NCI-H526 (cell line): ENCODE measurements around the gene ACADVL.
A peak's percentile ranks its signal among the peaks of the same experiment; 100 is the strongest.
"Not testable (repeated sequence)": the region's sequence is repeated elsewhere in the genome, so short reads cannot be mapped to it uniquely, and the experiment has no call there.

Experiments
- DNase-seq, 2 experiments: peaks; one replicate each; lab custom pipeline; 2025; lab: John Stamatoyannopoulos, UW

Gene ACADVL

DNA sequence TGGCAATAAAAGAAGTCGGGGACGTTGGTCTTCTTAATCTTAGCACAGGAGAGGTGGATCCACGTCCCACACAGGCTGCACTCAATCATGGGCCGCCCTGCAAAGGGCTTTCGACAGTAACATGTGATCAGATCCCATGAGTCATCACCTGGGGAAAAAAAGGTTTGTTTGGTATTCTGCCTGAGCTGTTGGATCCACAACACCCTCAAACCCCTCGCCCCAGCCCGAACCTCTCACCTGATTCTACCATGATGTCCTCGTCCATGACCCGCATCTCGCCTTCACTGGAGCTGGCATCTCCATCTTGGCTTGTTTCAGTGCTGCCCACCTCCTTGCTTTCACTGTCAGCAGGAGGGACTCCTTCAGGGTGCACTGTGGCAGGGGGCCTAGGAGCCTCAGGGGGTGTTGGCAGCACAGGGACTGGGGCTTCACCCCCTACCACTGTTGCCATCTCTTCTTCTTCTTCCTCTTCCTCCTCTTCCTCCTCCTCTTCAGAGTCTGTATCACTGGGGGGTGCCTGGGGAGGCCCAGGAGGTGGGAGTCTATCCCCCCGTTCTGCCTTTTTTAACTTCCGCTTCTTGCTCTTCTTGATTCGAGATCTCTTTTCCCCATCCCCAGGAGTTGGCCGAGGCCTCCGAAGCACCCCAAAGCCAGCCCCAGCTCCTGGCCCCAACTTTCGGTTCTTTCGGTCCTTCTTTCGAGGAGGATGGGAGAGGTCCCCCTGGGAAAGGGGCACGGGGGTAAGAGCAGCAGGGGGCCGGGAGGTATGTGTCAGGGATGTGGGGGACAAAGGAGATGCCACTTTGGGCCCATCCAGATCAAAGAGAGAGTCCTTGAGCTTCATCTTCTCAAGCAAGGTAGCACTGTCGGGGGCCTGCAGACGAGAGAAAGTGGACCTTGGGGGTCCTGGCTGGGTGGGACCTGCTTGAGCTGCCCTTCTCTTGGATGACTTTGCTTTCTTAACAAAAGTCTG is 16.2 kb downstream of the ACADVL start:
- DNase-seq: no peak

GRCh38 chr17:7236808-7237207 is 17.1 kb downstream of the ACADVL start:
- DNase-seq: no peak

DNA sequence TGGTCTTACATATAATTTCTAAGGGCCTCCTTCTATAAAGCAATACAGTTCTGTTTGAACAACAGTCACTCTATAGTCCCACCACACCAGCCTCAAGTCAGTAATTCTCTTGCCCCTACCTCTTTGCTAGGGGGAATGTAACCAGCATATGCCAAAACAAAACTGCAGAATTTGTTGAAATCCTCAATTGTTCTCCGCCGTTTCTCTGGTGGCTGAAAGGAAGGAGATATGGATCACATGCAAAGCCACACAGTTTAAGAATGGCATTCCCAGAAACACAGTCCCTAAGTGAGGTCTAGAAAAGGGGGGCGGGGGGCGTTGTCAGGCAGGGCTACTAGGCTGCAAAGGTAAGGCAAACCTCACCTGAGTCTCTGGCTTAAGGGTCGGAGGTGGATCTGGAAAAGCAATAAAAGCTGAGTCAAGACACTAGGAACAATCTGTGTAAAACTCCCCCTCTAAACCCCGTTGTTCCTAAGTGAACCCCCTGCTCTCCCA is 17.6 kb downstream of the ACADVL start:
- no peak for DNase-seq

DNA sequence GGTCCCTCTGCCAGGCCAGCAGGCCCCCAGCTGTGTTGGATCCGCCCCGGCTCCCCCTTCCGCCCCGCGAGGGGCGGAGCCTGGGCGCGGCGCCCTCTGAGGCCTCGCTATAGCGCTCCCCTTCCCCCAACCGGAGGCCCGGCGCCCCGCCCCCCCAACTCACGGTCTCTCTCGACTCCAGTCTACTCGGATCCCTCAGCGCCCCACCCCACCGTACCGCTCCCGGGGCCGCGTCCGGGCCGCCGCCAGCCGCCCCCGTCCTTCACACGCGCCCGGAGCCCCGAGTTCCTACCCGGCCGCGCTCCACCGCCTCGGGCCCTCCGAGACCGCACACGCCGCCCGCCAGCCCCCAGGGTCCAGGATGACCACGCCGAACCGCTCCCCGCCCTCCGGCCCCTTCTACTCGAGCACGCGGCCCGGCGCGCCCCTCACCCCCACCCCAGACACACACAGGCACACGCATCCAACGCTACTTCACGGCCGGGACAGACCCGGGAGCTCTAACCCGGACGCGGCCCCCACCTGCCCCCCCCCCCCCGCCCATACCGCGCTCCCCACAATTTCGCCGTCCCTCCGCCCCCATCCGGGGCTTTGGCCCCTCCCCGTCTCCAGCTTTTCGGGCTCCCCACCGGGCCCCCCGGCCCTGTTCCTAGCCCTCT is 18.2 kb downstream of the ACADVL start:
- peak in 1 of 2 experiments; percentile 61 for DNase-seq

DNA sequence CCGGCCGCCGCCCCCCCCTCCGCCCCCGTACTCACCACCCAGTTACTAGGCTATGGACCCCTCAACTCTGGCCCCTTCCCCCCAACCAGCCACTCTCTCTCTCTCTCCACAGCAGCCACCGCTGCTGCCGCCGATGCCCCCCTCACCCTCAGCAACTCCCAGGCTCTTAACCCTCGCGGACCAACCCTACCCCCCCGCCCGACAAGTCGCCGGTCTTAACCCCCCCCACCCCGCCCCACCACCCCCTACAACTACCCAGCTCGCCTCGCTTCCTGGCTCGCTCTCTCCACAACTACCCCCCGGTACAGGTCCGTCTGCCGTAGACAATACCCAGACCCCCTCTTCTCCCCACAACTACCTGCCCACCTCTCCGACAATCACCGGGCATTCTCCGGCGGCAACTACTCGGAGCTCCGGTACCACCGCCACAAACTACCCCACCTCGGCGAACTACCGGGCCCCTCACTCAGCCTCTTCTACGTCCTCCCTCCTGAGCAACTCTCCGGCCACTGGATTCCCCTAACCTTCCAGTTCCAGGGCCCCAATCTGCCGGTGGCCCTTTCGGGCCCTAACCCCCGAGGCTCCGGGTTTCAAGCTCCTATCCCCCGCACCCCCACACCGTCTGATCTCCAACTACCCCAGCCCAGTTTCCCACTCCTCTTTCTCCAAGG is 18.8 kb downstream of the ACADVL start:
- peak in 1 of 2 experiments; percentile 41 for DNase-seq

GRCh38 chr17:7239091-7240027 is 19.6 kb downstream of the ACADVL start, which contains the start of gene PHF23:
PHF23 (minus strand) TSS chr17:7239457; CDS start chr17:7239279, 178 bp downstream.
- peak; percentile 97 to 98 for DNase-seq

DNA sequence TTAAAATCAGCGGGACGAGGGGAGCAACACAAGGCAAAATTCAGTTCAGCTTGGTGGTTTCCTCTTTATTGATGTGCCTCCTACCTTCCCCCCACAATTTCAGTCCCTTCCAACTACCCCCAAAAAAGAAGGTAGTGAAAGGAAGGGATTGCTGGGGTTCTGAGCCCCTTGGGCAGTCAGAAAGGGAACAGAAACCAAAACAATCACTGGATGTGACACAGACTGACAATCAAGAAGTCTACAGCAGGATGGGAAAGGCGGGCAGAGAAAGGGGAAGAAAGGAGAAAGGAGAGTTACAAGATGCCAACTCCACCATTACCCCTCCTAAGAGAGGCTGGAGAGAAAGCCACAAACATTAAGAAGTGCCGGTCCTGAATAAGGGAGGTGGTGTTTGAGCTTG is 20.6 kb downstream of the ACADVL start:
- DNase-seq: no peak

GRCh38 chr17:7241090-7241733 is 21.5 kb downstream of the ACADVL start:
- no peak for DNase-seq

GRCh38 chr17:7241783-7242716 is 22.3 kb downstream of the ACADVL start, which contains the start of gene GABARAP:
GABARAP (minus strand) TSS chr17:7242449; CDS start chr17:7242330, 119 bp downstream.
- DNase-seq: peak; percentile 74 to 89

DNA sequence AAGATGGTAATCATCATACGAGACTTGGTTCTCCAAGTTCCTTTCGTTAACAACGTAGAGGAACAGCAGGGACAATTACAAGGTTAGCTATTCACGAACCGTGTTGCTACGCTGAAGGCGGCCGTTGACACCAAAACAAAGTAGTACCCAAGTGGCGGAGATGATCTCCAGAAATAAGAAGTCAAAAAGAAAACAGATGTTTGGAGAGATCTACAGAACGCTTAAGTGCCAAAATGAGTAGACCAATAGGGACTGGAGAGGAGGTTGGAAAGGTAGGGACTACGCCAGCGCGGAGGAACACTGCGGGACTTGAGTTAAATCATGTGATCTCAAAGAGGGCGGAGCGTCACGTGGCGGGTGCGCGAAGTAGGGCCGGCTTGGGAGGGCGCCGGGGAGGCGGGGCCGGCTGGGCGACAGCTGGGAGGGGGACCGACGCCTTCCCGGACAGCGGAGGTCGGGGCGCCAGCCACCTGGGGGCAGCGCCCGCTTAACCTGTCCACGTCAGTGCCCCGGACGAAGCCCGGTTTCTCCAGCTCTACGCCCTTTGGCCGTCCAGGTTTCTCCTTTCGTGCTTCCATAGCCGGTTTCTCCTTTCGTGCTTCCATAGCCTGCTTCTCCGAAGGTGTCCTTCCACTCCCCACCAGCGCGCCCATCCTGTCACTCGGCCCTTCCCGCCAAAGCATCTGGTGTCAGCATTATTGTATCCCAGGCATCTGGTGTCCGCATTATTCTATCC is 23.1 kb downstream of the ACADVL start:
- peak; percentile 79 to 93 for DNase-seq

- no peak for DNase-seq
Observed at GRCh38 chr17:7243453-7243729, 23.7 kb downstream of the ACADVL start.

DNA sequence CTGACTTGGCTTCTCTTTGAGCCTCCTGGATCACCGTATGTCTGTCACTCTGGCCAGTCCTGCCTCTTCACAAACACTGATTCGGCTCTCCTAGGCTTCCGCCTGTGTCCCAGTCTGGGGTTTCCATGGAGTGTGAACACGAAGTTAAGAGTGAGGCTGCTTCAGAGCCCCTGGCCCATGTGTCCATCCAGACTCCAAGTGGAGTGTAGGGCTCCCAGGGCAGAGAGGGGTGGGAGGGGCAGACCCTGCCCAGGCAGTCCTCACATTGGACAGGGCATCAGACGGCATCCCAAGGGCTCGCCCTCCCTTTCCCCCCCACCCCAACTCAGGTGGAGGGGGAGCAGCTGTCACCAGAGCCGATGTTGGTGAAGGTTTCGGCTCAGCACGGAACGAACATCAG is 24.1 kb downstream of the ACADVL start:
- not testable (repeated sequence) for DNase-seq

DNA sequence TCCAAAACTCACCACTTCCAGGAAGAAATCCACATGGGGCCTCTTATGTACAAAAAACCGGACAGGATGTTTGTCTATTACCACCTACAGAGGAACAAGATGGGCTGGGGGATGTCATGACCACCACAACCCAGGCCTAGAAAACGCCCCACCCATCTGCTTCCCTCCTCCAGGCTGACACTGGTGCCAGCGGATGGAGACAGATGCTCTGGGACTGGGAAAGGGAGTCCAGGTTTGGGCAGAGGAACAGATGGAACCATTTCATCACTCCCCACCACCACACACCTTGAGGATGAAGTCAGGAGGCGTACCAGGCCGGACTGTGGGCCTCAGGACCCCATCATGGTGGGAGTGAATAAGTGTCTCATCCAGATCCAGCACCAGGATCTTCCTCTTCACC is 27.0 kb downstream of the ACADVL start:
- no peak for DNase-seq

- DNase-seq: no peak
Observed at GRCh38 chr17:7248796-7249195, 29.1 kb downstream of the ACADVL start.

DNA sequence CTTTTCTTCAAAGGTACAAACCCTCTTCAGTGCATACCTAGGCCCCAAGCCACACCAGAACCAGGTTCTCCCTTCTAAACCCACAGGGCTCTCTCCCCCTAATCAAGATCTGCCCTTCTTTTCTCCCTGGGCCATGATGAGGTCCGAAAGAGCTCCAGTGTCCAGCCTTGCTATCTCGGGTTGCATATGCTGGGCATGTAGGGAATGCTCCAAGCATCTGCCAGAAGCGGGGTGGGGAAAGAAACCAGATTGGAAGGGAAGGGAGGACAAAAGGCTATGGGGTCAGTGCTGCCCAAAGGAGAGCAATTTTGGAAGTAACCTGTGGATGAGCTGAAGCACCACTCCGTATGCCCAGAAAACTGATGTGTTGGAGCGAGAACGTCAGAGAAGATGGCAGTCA is 29.5 kb downstream of the ACADVL start:
- DNase-seq: no peak

GRCh38 chr17:7249830-7250229 is 30.1 kb downstream of the ACADVL start:
- DNase-seq: no peak

DNA sequence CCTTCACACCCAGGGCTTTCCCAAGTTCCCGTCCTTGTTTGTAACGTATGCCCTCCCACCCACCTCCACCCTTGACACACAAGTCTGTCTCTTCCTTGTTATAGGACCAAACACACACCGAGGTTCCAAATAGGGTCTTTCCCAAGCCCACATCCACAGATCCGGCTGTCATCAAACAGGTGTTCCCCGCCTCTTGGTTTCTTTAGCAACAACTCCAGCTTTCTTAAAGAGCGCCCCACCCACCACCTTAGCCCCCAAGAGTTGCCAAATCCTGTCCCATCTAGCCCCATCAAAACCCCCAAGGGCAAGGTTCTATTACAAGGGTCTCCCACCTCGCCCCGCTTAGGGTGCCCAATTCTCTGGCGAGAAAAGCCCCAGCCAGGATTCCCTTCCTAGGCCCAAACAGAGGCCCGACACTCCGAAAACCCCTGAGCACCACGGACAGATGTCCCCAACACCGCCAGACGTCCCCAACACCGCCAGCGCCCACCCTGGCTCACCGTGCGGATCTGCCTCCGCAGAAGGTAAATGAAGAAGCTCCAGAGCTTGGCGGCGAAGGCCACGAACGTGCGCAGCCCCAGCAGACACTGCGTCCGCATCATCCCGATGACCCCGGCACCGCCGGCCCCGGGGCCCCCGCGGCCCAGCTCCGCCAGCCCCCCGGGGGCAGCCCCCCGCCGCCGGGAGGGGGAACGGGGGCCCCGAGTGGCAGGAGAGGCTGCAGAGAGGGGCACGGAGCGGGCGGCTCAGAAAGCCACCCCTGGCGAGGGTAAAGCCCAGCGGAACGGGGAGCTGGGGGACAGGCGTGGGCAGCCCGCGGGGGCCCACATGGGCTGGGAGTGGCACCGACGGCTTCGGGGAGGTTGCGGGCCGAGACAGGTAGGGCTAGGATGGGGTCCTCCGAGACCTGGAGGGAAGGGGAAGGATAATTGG is 31.2 kb downstream of the ACADVL start:
- DNase-seq: no peak

DNA sequence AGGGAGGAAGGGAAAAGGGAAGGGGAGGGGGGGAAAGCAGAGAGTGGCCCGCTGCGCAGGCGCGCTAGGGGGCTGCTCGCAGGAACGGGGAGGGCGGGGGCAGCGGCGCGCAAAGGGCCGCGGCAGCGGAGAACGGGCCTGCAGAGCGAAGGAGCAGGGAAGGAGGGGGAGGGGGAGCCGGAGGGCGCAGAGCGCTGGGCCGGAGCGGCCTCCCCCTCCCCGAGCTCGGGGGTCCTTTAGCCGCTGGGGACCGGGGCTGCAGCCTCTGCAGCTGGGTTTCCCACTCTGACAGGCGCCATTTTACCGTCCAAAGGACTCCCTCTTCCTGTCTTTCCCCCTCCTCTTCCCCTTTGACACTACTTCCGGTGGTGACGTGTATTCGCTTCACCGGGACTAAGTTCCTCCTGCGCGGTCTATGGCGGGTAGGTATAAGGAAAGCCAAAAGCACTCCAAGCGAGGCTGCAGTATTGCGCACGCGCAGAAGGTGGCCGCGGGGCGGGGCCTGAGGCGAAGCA is 32.0 kb downstream of the ACADVL start, which contains the start of gene CTDNEP1:
TSS of gene CTDNEP1 (minus strand) at position 74 of the 515 bp plus-strand sequence. CDS start 438 bp downstream, outside the sequence.
- peak; percentile 95 for DNase-seq
